Esophagus (tissue), 2 donors: ENCODE measurements around the gene CUL4A. TPM values are rescaled to one million over a fixed set of nuclear protein-coding genes. Genes with fewer than 3 reads are reported as not detected.
"Not testable (repeated sequence)": the region's sequence is repeated elsewhere in the genome, so short reads cannot be mapped to it uniquely, and the experiment has no call there.

ENCODE experiments used
- H3K27ac ChIP-seq, 2 donors: one replicate each; pipeline ENCODE4 v1.5.1; 2013; ENCODE audit warnings: low read depth in 2 of 2, mild to moderate bottlenecking in 2 of 2, inconsistent platforms in 1 of 2, low read length in 1 of 2, moderate library complexity in 1 of 2
- H3K27me3 ChIP-seq, 2 donors: one replicate each; pipeline ENCODE4 v1.6.1; 2013; ENCODE audit warnings: low read length in 2 of 2, control low read depth in 1 of 2, mild to moderate bottlenecking in 1 of 2; ENCODE audit not compliant: insufficient read depth in 2 of 2, control insufficient read depth in 1 of 2
- H3K36me3 ChIP-seq, 2 donors: one replicate each; pipeline ENCODE4 v1.6.1; 2013; ENCODE audit warnings: low read length in 1 of 2; ENCODE audit not compliant: control insufficient read depth in 2 of 2, insufficient read depth in 2 of 2
- H3K4me1 ChIP-seq, 2 donors: one replicate each; pipeline ENCODE4 v1.6.1; 2013; ENCODE audit warnings: low read length in 1 of 2; ENCODE audit not compliant: control insufficient read depth in 2 of 2, insufficient read depth in 2 of 2
- H3K4me3 ChIP-seq, 2 donors: one replicate each; pipeline ENCODE4 v1.5.1; 2013; ENCODE audit warnings: low read length in 2 of 2, mild to moderate bottlenecking in 2 of 2, low read depth in 1 of 2, moderate library complexity in 1 of 2
- H3K9me3 ChIP-seq, 2 donors: one replicate each; pipeline ENCODE4 v1.6.1; 2013; ENCODE audit warnings: mild to moderate bottlenecking in 2 of 2, low read depth in 1 of 2, low read length in 1 of 2, moderate library complexity in 1 of 2; ENCODE audit not compliant: control insufficient read depth in 2 of 2, insufficient read depth in 1 of 2
- WGBS, 2 donors: extraction: QIAGEN DNeasy Blood & Tissue Kit; methylation state at CpG; one replicate each; pipeline ENCODE4 v1.1.7; 2013; 5-methylcytosine and 5-hydroxymethylcytosine counted together
- polyA plus RNA-seq, 2 donors: library from polyadenylated mRNA; stranded (reverse); fragments of 200-250 nt; gene quantifications; one replicate each; pipeline ENCODE4 v1.2.3, GENCODE V29; 2013
- donor health status: healthy with polysubstance abuse.
- donor health status: Bipolar disorder and iron deficiency.

The CUL4A gene
- polyA plus RNA-seq, 2 donors: 21.0 to 31.2 TPM

GRCh38 chr13:113252516-113253095, 43.2 kb downstream of the CUL4A start:
- peaks cover 8 to 38% of the 10 kb centered on the region in 2 donors for H3K36me3 ChIP-seq
- no peaks in the 10 kb centered on the region for H3K9me3 ChIP-seq
- no peaks in the 10 kb centered on the region for H3K27me3 ChIP-seq
- H3K4me1 ChIP-seq: no peaks in the 10 kb centered on the region
- WGBS, 2 donors: 84 to 89% methylated on average over 11 of the region's 11 CpGs
- no peak overlapping the region for H3K4me3 ChIP-seq
- H3K27ac ChIP-seq: no peak overlapping the region

- H3K4me3 ChIP-seq, H3K27ac ChIP-seq, H3K4me1 ChIP-seq, H3K9me3 ChIP-seq, H3K27me3 ChIP-seq: not testable (repeated sequence)
- 96 to 97% methylated on average over 6 of the region's 6 CpGs for WGBS, 2 donors
- H3K36me3 ChIP-seq: peaks cover 14 to 21% of the 10 kb centered on the region in 2 donors
Observed at GRCh38 chr13:113257908-113258307, 48.5 kb downstream of the CUL4A start.

GRCh38 chr13:113258321-113259054, 49.1 kb downstream of the CUL4A start:
- no peaks in the 10 kb centered on the region for H3K27me3 ChIP-seq
- H3K9me3 ChIP-seq: no peaks in the 10 kb centered on the region
- H3K27ac ChIP-seq: no peak overlapping the region
- WGBS, 2 donors: 93 to 95% methylated on average over 5 of the region's 5 CpGs
- no peaks in the 10 kb centered on the region for H3K4me1 ChIP-seq
- H3K36me3 ChIP-seq: peaks cover 15 to 23% of the 10 kb centered on the region in 2 donors
- no peak overlapping the region for H3K4me3 ChIP-seq

GRCh38 chr13:113260996-113261395, 51.6 kb downstream of the CUL4A start:
- no peak overlapping the region for H3K27ac ChIP-seq
- 91 to 92% methylated on average over 13 of the region's 13 CpGs for WGBS, 2 donors
- H3K27me3 ChIP-seq: no peaks in the 10 kb centered on the region
- H3K4me1 ChIP-seq: no peaks in the 10 kb centered on the region
- no peaks in the 10 kb centered on the region for H3K9me3 ChIP-seq
- no peak overlapping the region for H3K4me3 ChIP-seq
- peaks cover 19% of the 10 kb centered on the region in 2 donors for H3K36me3 ChIP-seq

GRCh38 chr13:113263016-113263415, 53.6 kb downstream of the CUL4A start:
- H3K36me3 ChIP-seq: peaks cover 16 to 17% of the 10 kb centered on the region in 2 donors
- H3K9me3 ChIP-seq, H3K27ac ChIP-seq, H3K27me3 ChIP-seq, H3K4me3 ChIP-seq, H3K4me1 ChIP-seq: not testable (repeated sequence)
- WGBS, 2 donors: 82 to 87% methylated on average over 9 to 14 of the region's 14 CpGs

- Histone ChIP-seq H3K4me1 (no peaks in the 10 kb centered on the region), H3K36me3 (peaks cover 6 to 11% of the 10 kb centered on the region in 2 donors), H3K4me3 (no peak overlapping the region), H3K9me3 (no peaks in the 10 kb centered on the region), H3K27me3 (no peaks in the 10 kb centered on the region), H3K27ac (no peak overlapping the region)
- 93 to 95% methylated on average over 20 of the region's 20 CpGs for WGBS, 2 donors
Observed at GRCh38 chr13:113267642-113268405, 58.4 kb downstream of the CUL4A start.

GRCh38 chr13:113272031-113272430, 62.6 kb downstream of the CUL4A start:
- 91 to 100% methylated on average over 2 of the region's 2 CpGs for WGBS, 2 donors
- Histone ChIP-seq H3K9me3 (no peaks in the 10 kb centered on the region), H3K4me1 (peaks cover 0 to 2% of the 10 kb centered on the region in 2 donors), H3K36me3 (no peaks in the 10 kb centered on the region), H3K4me3 (no peak overlapping the region), H3K27me3 (no peaks in the 10 kb centered on the region), H3K27ac (no peak overlapping the region)

GRCh38 chr13:113272701-113273181, 63.3 kb downstream of the CUL4A start:
- WGBS, 2 donors: 89 to 91% methylated on average over 10 of the region's 10 CpGs
- Histone ChIP-seq H3K9me3 (no peaks in the 10 kb centered on the region), H3K4me3 (no peak overlapping the region), H3K27ac (no peak overlapping the region), H3K36me3 (no peaks in the 10 kb centered on the region), H3K4me1 (peaks cover 0 to 2% of the 10 kb centered on the region in 2 donors), H3K27me3 (no peaks in the 10 kb centered on the region)

- H3K27ac ChIP-seq: no peak overlapping the region
- peaks cover 0 to 2% of the 10 kb centered on the region in 2 donors for H3K4me1 ChIP-seq
- H3K4me3 ChIP-seq: no peak overlapping the region
- H3K27me3 ChIP-seq: no peaks in the 10 kb centered on the region
- WGBS, 2 donors: 79 to 82% methylated on average over 6 of the region's 6 CpGs
- no peaks in the 10 kb centered on the region for H3K9me3 ChIP-seq
- no peaks in the 10 kb centered on the region for H3K36me3 ChIP-seq
Observed at GRCh38 chr13:113273321-113273720, 63.9 kb downstream of the CUL4A start.
